Activated CD4-positive, alpha-beta T cell treated with anti-CD3 and anti-CD28 coated beads, Interleukin-2, amount 50 U/mL, for 24 hours (primary cell): ENCODE measurements around the gene SYTL3.

Source experiments
- DNase-seq, 2 donors: peaks; one replicate each; pipeline ENCODE4 v3.0.0-alpha.2; 2020; ENCODE audit warnings: low read depth in 1 of 2, low spot score in 1 of 2

The SYTL3 gene

GRCh38 chr6:158771399-158772152 lies 121.7 kb downstream of the SYTL3 start:
- no peak for DNase-seq

GRCh38 chr6:158772172-158772571 lies 122.3 kb downstream of the SYTL3 start:
- DNase-seq, result no peak

- no peak for DNase-seq
Observed at GRCh38 chr6:158772851-158773371, 123.1 kb downstream of the SYTL3 start.

GRCh38 chr6:158773581-158774449 lies 124.0 kb downstream of the SYTL3 start:
- no peak for DNase-seq

GRCh38 chr6:158774717-158775449 lies 125.0 kb downstream of the SYTL3 start:
- no peak for DNase-seq

- DNase-seq, result no peak
Observed at GRCh38 chr6:158775832-158776231, 126.0 kb downstream of the SYTL3 start.

GRCh38 chr6:158776737-158777136 lies 126.9 kb downstream of the SYTL3 start:
- no peak for DNase-seq

- DNase-seq, result no peak
Observed at GRCh38 chr6:158777510-158777909, 127.7 kb downstream of the SYTL3 start.

- DNase-seq, result no peak
Observed at GRCh38 chr6:158778005-158778527, 128.2 kb downstream of the SYTL3 start.

- DNase-seq, result no peak
Observed at GRCh38 chr6:158780246-158780884, 130.5 kb downstream of the SYTL3 start.

- DNase-seq, result no peak
Observed at GRCh38 chr6:158780988-158781691, 131.3 kb downstream of the SYTL3 start.

- DNase-seq, result no peak
Observed at GRCh38 chr6:158781692-158782373, 132.0 kb downstream of the SYTL3 start.

- DNase-seq, result no peak
Observed at GRCh38 chr6:158782432-158783166, 132.7 kb downstream of the SYTL3 start.

GRCh38 chr6:158783167-158783450 lies 133.3 kb downstream of the SYTL3 start:
- no peak for DNase-seq

GRCh38 chr6:158783851-158784250 lies 134.0 kb downstream of the SYTL3 start:
- no peak for DNase-seq

GRCh38 chr6:158784505-158784904 lies 134.7 kb downstream of the SYTL3 start:
- no peak for DNase-seq

- no peak for DNase-seq
Observed at GRCh38 chr6:158785036-158785435, 135.2 kb downstream of the SYTL3 start.

- no peak for DNase-seq
Observed at GRCh38 chr6:158786645-158787304, 136.9 kb downstream of the SYTL3 start.
